Femur (tissue), 1 donor: ENCODE results near the gene FBF1.
A peak's percentile ranks its signal among the peaks of the same experiment; 100 is the strongest.
"Not testable (repeated sequence)": the region's sequence is repeated elsewhere in the genome, so short reads cannot be mapped to it uniquely, and the experiment has no call there.

Experiments
- DNase-seq: peaks from one replicate; pipeline ENCODE4 v3.0.0-alpha.2; 2017

FBF1 gene

GRCh38 chr17:75894049-75894733 is 46.7 kb downstream of the FBF1 start:
- no peak for DNase-seq

DNA sequence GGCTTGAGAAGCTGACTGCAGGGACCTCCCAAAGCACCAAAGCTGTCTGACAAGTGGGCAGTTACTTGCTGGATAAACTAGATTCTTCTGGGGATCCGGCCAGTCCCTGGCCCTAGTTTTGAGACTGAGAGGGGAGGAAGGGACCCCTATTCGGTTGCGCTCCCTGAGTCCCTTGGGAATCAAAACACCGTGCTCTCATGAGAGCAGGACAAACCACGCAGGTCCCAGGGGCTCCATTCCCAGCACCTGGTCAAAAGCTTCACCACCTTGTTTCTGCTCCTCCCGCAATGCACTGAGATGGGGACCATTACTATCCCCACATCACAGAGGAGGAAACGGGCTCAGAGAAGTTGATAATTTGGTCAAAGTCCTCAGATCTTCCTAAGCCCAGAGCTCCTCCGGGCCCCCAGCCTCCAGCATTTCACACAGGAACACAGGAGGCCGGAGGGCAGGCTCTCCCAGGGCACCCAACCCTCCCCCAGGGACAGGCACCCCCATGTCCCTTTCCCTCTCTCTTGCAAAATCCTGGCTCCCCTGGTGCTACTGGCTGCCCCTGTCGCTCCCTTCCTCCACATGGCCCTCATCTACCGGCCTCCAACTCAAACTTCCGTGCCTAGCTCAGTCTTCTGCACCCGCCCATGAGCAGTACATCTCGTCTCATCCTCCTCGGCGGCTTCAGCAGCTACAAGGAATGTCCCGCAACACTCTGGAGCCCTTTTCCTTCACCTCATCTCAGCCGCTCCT is 47.4 kb downstream of the FBF1 start:
- DNase-seq = no peak

DNA sequence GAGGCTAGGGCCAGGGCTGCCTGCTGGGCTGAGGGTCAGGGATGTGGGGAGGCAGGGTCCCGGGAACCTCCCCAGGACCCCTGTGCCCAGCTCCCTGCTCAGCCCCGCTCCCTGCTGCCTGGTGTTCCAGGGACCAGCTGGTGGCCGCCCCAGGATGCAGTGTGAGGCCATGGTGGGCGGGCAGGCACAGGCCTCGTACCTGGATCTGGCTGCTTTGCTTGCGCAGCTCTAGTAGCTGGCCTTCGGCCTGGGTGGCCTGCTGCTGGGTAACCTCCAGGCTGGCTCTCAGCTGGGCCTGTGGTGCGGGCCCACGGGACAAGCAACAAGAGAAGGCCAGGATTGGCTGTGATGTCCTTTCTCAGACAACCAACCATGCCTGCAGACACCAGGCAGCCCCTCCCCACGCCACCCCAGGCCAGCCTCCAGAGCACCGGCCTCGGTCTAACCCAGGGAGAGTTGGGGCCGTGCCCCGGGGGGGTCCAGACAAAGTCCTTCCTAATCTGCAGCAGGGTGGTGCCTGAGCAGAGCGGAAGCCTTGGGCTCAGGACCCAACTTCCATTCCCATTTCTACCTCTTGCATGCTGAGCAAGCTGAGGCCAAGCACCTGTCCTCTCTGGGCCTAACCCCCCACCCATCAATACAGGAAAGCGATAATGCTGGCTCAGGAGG is 48.2 kb downstream of the FBF1 start:
- no peak for DNase-seq

- DNase-seq = no peak
These were observed 49.0 kb downstream of the FBF1 start for GRCh38 chr17:75891605-75892555.

GRCh38 chr17:75891022-75891604 is 49.7 kb downstream of the FBF1 start:
- DNase-seq = peak; percentile 19

- peak; percentile 15 for DNase-seq
These were observed 51.4 kb downstream of the FBF1 start for GRCh38 chr17:75889454-75889853.

- DNase-seq = no peak
These were observed 52.4 kb downstream of the FBF1 start for GRCh38 chr17:75888484-75888883.

DNA sequence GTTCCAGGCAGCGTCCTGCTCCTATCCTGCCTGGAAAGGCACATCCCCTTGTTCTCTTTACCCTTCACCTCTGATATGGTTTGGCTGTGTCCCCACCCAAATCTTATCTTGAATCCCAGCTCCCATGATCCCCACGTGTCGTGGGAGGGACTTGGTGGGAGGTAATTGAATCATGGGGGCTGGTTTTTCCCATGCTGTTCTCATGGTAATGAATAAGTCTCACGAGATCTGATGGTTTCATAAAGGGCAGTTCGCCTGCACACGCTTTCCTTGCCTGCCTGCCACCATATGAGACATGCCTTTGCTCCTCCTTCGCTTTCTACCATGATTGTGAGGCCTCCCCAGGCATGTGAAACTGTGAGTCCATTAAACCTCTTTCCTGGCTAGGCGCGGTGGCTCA is 55.0 kb downstream of the FBF1 start:
- DNase-seq = not testable (repeated sequence)

DNA sequence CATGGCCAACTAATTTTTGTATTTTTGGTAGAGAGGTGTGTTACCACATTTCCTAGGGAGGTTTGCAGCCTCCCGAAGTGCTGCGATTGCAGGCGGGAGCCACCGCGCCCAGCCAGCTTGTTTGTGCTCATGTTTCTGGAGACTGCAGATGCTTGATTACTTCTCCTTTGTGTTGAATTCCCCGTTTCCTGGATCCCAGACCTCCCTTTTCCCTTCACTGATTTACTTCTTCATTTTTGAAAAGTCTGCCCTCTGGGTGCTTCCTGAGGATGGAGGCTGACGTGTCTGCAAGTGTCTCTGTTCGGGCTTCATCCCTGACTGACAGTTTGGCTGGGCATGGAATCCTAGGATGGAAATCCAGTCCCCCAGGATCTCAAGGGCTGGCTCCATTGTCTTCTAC is 55.4 kb downstream of the FBF1 start:
- DNase-seq = no peak

DNA sequence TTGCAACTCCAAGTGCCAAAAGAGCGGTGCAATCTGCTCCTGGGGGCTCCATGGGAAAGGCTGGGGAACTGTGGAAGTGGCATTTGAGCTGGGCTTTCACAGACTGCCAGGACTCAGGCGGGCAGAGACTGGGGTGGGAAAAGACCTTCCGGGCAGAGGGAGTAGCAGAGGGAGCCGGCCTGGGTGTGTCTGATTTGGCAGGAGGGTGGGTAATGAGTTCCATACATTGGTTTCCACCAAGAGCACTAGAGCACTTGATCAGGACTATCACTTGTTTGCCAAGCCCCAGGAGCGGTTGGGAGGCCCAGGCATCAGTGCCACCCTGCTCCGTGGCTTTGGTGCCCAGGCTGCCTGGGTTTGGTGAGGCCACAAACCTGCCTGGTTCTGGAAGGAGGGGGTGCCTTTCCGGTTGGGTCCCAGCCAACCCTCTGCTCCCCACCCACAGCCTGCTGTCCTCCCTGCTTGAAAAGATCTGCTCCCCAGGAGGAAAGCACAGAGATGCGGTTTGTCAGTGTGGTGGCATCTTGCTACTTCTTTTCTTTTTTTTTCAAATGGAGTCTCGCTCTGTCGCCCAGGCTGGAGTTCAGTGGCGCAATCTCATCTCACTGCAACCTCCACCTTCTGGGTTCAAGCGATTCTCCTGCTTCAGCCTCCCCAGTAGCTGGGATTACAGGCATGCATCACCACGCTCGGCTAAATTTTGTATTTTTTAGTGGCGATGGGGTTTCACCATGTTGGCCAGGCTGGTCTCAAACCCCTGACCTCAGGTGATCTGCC is 59.0 kb downstream of the FBF1 start:
- no peak for DNase-seq

- no peak for DNase-seq
These were observed 60.6 kb downstream of the FBF1 start for GRCh38 chr17:75880266-75880665.

DNA sequence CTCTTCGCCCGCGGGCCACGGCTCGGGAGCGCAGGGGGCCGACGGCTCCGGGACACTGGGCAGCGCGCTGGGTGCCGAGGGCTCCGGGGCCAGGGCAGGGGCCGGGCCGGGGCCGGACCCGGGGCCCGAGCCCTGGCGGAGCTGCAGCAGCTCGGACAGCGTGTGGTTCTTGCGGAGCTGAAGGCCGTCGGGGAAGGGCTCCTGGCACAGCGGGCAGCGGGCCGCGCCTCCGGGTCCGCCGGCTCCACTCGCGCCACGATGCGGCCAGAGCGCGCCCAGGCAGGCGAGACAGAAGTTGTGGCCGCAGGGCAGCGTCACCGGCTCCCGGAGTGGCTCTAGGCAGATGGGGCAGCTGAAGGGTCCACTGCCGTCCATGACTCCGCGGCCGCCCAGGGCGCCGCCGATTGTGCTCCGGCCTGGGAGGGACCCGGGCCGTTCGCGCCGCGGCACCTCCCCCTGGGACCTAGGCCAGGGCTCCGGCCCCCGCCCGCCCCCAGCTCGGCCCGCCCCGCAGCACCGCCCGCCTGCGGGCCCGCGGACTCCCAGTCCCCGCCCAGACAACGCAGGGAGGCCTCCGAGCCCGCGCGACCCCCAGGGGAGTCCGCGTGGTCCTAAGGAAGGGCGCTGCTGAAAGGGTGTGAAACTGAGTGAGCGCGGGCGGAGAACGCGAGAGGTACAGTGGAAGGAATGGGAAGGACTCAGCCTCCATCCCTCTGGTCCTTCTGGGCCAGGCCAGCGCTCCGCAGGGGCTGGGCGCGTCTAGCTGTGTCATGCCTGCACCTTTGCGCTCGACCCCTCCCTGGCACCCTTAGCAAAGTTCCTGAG is 62.5 kb downstream of the FBF1 start, which contains the start of gene TRIM47:
Gene TRIM47, minus strand, starts transcription at position 408 of the 825 bp plus-strand sequence. Its CDS starts 33 bp downstream, at position 375.
- DNase-seq = peak; percentile 83

DNA sequence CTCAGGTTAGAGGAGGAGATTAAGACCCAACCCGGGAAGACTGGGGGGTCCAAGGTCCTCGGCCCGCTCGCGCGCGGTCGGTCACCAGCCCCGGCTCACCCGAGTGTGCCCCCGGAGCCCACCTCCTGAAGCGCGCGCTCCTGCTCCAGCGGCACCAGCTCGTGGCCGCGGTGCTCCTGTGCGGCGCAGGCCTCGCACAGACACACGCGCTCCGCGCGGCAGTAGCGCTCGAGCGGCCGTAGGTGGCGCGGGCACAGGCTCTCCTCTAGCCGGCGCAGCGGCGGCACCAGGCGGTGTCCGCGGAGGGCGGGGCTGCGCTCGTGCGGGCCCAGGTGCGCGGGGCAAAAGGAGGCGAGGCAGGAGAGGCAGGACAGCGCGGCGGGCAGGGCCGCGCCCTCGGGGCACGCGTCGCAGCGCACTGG is 63.1 kb downstream of the FBF1 start:
- DNase-seq = peak; percentile 80

DNA sequence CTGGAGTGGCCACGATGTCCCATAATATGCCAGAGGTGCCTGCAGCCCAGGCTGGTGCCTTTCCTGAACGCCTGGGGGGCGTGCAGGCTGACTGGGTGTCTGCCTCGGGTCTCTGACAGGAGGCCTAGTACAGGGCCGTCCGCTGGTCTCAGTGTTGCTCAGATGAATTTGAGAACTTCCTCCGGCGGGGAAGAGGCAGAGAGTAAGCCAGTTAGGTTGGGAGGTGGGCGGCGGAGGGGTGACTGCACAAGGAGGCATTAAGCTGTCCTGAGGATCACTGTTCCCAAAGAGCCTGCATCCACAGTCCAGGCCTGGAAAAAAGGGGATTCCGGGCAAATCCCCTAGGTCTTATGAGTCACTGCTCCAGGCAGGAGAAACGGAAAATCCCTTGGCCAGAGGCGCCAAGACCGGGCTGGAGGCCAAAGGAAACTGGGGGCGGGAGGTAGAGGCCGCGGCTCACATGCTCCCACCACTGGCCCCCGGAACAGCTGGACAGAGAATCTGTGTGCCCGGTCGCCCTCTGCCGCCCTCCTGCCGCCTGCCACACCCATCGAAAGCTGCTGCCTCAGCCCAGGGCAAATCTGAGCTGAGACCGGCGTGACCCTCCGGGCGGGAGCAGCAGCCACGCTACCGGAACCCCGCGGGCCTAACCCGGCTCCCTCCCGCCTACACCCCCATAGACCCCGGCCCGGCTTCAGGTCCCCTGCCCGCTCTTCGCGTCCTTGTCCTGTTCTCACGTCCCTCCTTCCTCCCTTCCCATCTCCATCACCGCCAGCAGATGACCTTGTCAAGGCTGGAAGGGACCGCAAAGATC is 63.7 kb downstream of the FBF1 start:
- DNase-seq = peak; percentile 98

GRCh38 chr17:75876190-75876937 is 64.5 kb downstream of the FBF1 start:
- DNase-seq = no peak

- no peak for DNase-seq
These were observed 65.0 kb downstream of the FBF1 start for GRCh38 chr17:75875940-75876189.

GRCh38 chr17:75875182-75875939 is 65.5 kb downstream of the FBF1 start:
- DNase-seq = no peak
